Left renal cortex interstitium (tissue), 4 donors: ENCODE results near the gene MRPL10. TPM values are rescaled to one million over a fixed set of nuclear protein-coding genes. Genes with fewer than 3 reads are reported as not detected.

Experiments used
- polyA plus RNA-seq, 4 donors: library from polyadenylated mRNA; unstranded; fragments of 120-200 nt; gene quantifications; one replicate each; pipeline ENCODE4 v1.2.1, GENCODE V29; 2013; ENCODE audit not compliant: insufficient read length in 4 of 4

The MRPL10 gene
- polyA plus RNA-seq, 4 donors = 52.1 to 55.6 (median 53.4) TPM

Other genes with a start within 250 kb of the MRPL10 start
- 100 to 1,000 TPM; 220 to 256 (median 244) TPM for gene KPNB1, start 181.6 kb downstream of the MRPL10 start, polyA plus RNA-seq
- 10 to 100 TPM; 22.3 to 36.7 (median 30.5) TPM for gene TBKBP1, start 137.4 kb downstream of the MRPL10 start, polyA plus RNA-seq
- gene TBX21, start 98.3 kb downstream of the MRPL10 start, polyA plus RNA-seq = under 1 TPM; 0.03 to 0.21 (median 0.13) TPM
- 10 to 100 TPM; 10.9 to 17.3 (median 14.0) TPM for gene OSBPL7, start 9.7 kb downstream of the MRPL10 start, polyA plus RNA-seq
- gene LRRC46, start 129 bp upstream of the MRPL10 start, polyA plus RNA-seq = 1 to 10 TPM; 1.7 to 3.7 (median 2.7) TPM
- gene SCRN2, start 9.7 kb upstream of the MRPL10 start, polyA plus RNA-seq = 10 to 100 TPM; 48.7 to 82.3 (median 56.0) TPM
- gene SP6, start 19.6 kb upstream of the MRPL10 start, polyA plus RNA-seq = 1 to 10 TPM; 2.3 to 3.8 (median 3.0) TPM
- gene SP2, start 64.7 kb upstream of the MRPL10 start, polyA plus RNA-seq = 10 to 100 TPM; 21.6 to 26.2 (median 24.3) TPM
- 10 to 100 TPM; 21.0 to 22.6 (median 21.6) TPM for gene PNPO, start 110.0 kb upstream of the MRPL10 start, polyA plus RNA-seq
- 10 to 100 TPM; 15.8 to 26.7 (median 23.0) TPM for gene PRR15L, start 126.3 kb upstream of the MRPL10 start, polyA plus RNA-seq
- gene CDK5RAP3, start 139.6 kb upstream of the MRPL10 start, polyA plus RNA-seq = 100 to 1,000 TPM; 120 to 197 (median 146) TPM
- gene COPZ2, start 206.3 kb upstream of the MRPL10 start, polyA plus RNA-seq = 10 to 100 TPM; 13.7 to 24.0 (median 20.6) TPM
- 100 to 1,000 TPM; 205 to 268 (median 232) TPM for gene NFE2L1, start 216.8 kb upstream of the MRPL10 start, polyA plus RNA-seq